NB4 (cell line): ENCODE data around the gene SLC34A1.

ENCODE experiments used
- CTCF ChIP-seq: IDR thresholded peaks from one replicate; pipeline ENCODE4 v1.5.1; 2012; ENCODE audit warnings: low read depth, low read length
- POLR2A ChIP-seq: IDR thresholded peaks from 2 replicates; pipeline ENCODE4 v1.6.1; 2011; ENCODE audit warnings: mild to moderate bottlenecking; ENCODE audit not compliant: insufficient read length; ENCODE audit errors: extremely low read depth

- TF ChIP-seq POLR2A = no peak
- TF ChIP-seq CTCF = no peak
Measured at GRCh38 chr5:177392765-177393164, 8.5 kb downstream of the SLC34A1 start.
